Fibroblast of lung (primary cell): ENCODE data around the gene ELP2. TPM values are rescaled to one million over a fixed set of nuclear protein-coding genes. Genes with fewer than 3 reads are reported as not detected.

Source experiments
- DNase-seq, 2 donors: peaks; one replicate each; pipeline versions ENCODE4 v3.0.0 to v3.0.0-alpha.2; 2010; ENCODE audit warnings: low read depth in 2 of 2
- H2AFZ ChIP-seq: 2 replicates; pipeline ENCODE4 v1.5.1; 2012; ENCODE audit warnings: low read length, control low read depth, inconsistent platforms
- H3K27ac ChIP-seq: 2 replicates; pipeline ENCODE4 v1.5.1; 2011; ENCODE audit warnings: low read length, control low read depth; ENCODE audit not compliant: insufficient read depth
- H3K27me3 ChIP-seq: 2 replicates; pipeline ENCODE4 v1.5.1; 2011; ENCODE audit warnings: mild to moderate bottlenecking, low read length; ENCODE audit not compliant: control insufficient read depth, insufficient read depth
- H3K36me3 ChIP-seq: 2 replicates; pipeline ENCODE4 v1.5.1; 2011; ENCODE audit warnings: low read length; ENCODE audit not compliant: control insufficient read depth, insufficient read depth
- H3K4me1 ChIP-seq: 2 replicates; pipeline ENCODE4 v1.5.1; 2011; ENCODE audit warnings: low read length; ENCODE audit not compliant: control insufficient read depth, insufficient read depth; ENCODE audit errors: extremely low read depth
- H3K4me2 ChIP-seq: 2 replicates; pipeline ENCODE4 v1.5.1; 2011; ENCODE audit warnings: low read length, control low read depth; ENCODE audit not compliant: insufficient read depth; ENCODE audit errors: extremely low read depth
- H3K4me3 ChIP-seq, 4 experiments: fragments of 200-600 bp in 1 of 4; sonication (generic) in 1 of 4; replicated peaks in 1 of 4; 2 replicates each; pipeline ENCODE4 v1.5.1; 2011 to 2016; ENCODE audit warnings: low read length in 4 of 4, low read depth in 3 of 4, mild to moderate bottlenecking in 3 of 4, control low read depth in 2 of 4, inconsistent platforms in 1 of 4, mixed read lengths in 1 of 4; ENCODE audit not compliant: insufficient read depth in 1 of 4; ENCODE audit errors: control extremely low read depth in 1 of 4
- H3K79me2 ChIP-seq: 2 replicates; pipeline ENCODE4 v1.5.1; 2012; ENCODE audit warnings: mild to moderate bottlenecking, low read length, inconsistent platforms; ENCODE audit not compliant: control insufficient read depth, insufficient read depth
- H3K9ac ChIP-seq: 2 replicates; pipeline ENCODE4 v1.5.1; 2011; ENCODE audit warnings: mild to moderate bottlenecking, low read length, control low read depth; ENCODE audit not compliant: insufficient read depth
- H3K9me3 ChIP-seq: 2 replicates; pipeline ENCODE4 v1.5.1; 2012; ENCODE audit warnings: low read depth, low read length; ENCODE audit not compliant: control insufficient read depth, insufficient read depth
- H4K20me1 ChIP-seq: 2 replicates; pipeline ENCODE4 v1.5.1; 2011; ENCODE audit warnings: low read length; ENCODE audit not compliant: control insufficient read depth, insufficient read depth; ENCODE audit errors: extremely low read depth
- CTCF ChIP-seq, 2 donors: IDR thresholded peaks in 1 of 2; conservative IDR thresholded peaks in 1 of 2; 1 replicate in 1 of 2; 2 replicates in 1 of 2; pipeline ENCODE4 v1.5.1; 2011 to 2012; ENCODE audit warnings: low read length in 2 of 2, control low read depth in 1 of 2, inconsistent platforms in 1 of 2, low read depth in 1 of 2, mild to moderate bottlenecking in 1 of 2
- EZH2 ChIP-seq: IDR thresholded peaks from 2 replicates; pipeline ENCODE4 v1.5.1; 2012; ENCODE audit warnings: low read length, control low read depth, mild to moderate bottlenecking; ENCODE audit errors: missing control alignments
- polyA plus RNA-seq, 2 donors: library from polyadenylated mRNA; depleted of rRNA in 1 of 2; stranded (reverse) in 1 of 2; unstranded in 1 of 2; fragments of >200 nt; gene quantifications; 2 replicates each; pipeline ENCODE4 v1.2.1, GENCODE V29; 2011 to 2012; ENCODE audit warnings: missing spikeins in 1 of 2
- total RNA-seq: library from RNA; depleted of rRNA; stranded (reverse); fragments of >200 nt; gene quantifications from 2 replicates; pipeline ENCODE4 v1.2.1, GENCODE V29; 2014

Gene ELP2
- total and polyA plus RNA-seq, 2 donors (not counting 1 experiment from before 2014, with no cell fraction given): 96.6 to 309 TPM

- H2AFZ ChIP-seq: no peak overlapping the region
- peaks cover 8% of the 10 kb centered on the region for H3K36me3 ChIP-seq
- H3K27ac ChIP-seq: peak overlapping the region; percentile 91
- TF ChIP-seq EZH2 (no peak), CTCF (conservative IDR thresholded peaks at IDR 0.05 in 1 of 2, IDR thresholded peaks at IDR 0.05 in 1 of 2; ENCODE audit: low read depth in 1 of 2, low read length in 2 of 2) (no peak)
- no peak overlapping the region for H3K9ac ChIP-seq
- no peaks in the 10 kb centered on the region for H4K20me1 ChIP-seq
- H3K79me2 ChIP-seq: no peaks in the 10 kb centered on the region
- H3K4me1 ChIP-seq: peaks cover 29% of the 10 kb centered on the region
- H3K4me3 ChIP-seq: no peak overlapping the region
- no peaks in the 10 kb centered on the region for H3K27me3 ChIP-seq
- no peaks in the 10 kb centered on the region for H3K9me3 ChIP-seq
- peak in 1 of 2 donors; percentile 66 for DNase-seq
- H3K4me2 ChIP-seq: no peak overlapping the region
These were observed 27.7 kb downstream of the ELP2 start for GRCh38 chr18:36157441-36157840.

GRCh38 chr18:36158266-36158867 is 28.7 kb downstream of the ELP2 start:
- H3K9me3 ChIP-seq: no peaks in the 10 kb centered on the region
- H3K4me1 ChIP-seq: peaks cover 25% of the 10 kb centered on the region
- H3K27me3 ChIP-seq: no peaks in the 10 kb centered on the region
- H3K79me2 ChIP-seq: no peaks in the 10 kb centered on the region
- TF ChIP-seq EZH2 (no peak), CTCF (conservative IDR thresholded peaks at IDR 0.05 in 1 of 2, IDR thresholded peaks at IDR 0.05 in 1 of 2; ENCODE audit: low read depth in 1 of 2, low read length in 2 of 2) (no peak)
- H3K4me2 ChIP-seq: peak overlapping the region; percentile 72
- peak; percentile 82 to 95 for DNase-seq
- H3K36me3 ChIP-seq: peaks cover 8% of the 10 kb centered on the region
- no peaks in the 10 kb centered on the region for H4K20me1 ChIP-seq
- peak overlapping the region; percentile 91 for H3K27ac ChIP-seq
- peak overlapping the region; percentile 66 for H2AFZ ChIP-seq
- peak overlapping the region; percentile 26 for H3K9ac ChIP-seq
- H3K4me3 ChIP-seq: no peak overlapping the region

- no peak overlapping the region for H3K9ac ChIP-seq
- H3K27me3 ChIP-seq: no peaks in the 10 kb centered on the region
- no peaks in the 10 kb centered on the region for H3K9me3 ChIP-seq
- no peak overlapping the region for H3K27ac ChIP-seq
- H3K4me1 ChIP-seq: peaks cover 21% of the 10 kb centered on the region
- no peaks in the 10 kb centered on the region for H4K20me1 ChIP-seq
- H3K79me2 ChIP-seq: no peaks in the 10 kb centered on the region
- H2AFZ ChIP-seq: no peak overlapping the region
- no peak overlapping the region for H3K4me3 ChIP-seq
- DNase-seq: no peak
- no peak for TF ChIP-seq EZH2
- no peak for TF ChIP-seq CTCF (conservative IDR thresholded peaks at IDR 0.05 in 1 of 2, IDR thresholded peaks at IDR 0.05 in 1 of 2; ENCODE audit: low read depth in 1 of 2, low read length in 2 of 2)
- peaks cover 12% of the 10 kb centered on the region for H3K36me3 ChIP-seq
- no peak overlapping the region for H3K4me2 ChIP-seq
These were observed 31.3 kb downstream of the ELP2 start for GRCh38 chr18:36160959-36161371.
